H1 (cell line): ENCODE results near the gene MSANTD2. TPM values are rescaled to one million over a fixed set of nuclear protein-coding genes. Genes with fewer than 3 reads are reported as not detected.
A peak's percentile ranks its signal among the peaks of the same experiment; 100 is the strongest.

Experiments
- CTCF ChIA-PET: fragments of 300-600 bp; sonication (Branson Sonifier 250); formaldehyde crosslinking; loops from one replicate; lab custom pipeline; 2021; ENCODE audit not compliant: partially characterized antibody; lab: Charles Lee
- POLR2A ChIA-PET: fragments of 300-600 bp; sonication (Branson Sonifier 250); formaldehyde crosslinking; loops from one replicate; lab custom pipeline; 2021; ENCODE audit warnings: inconsistent platforms; ENCODE audit not compliant: partially characterized antibody; lab: Charles Lee
- DNase-seq, 2 experiments: peaks; one replicate each; pipeline versions ENCODE4 v3.0.0 to v3.0.0-alpha.2; 2010 to 2022; ENCODE audit warnings: low spot score in 2 of 2, low read depth in 1 of 2, mixed read lengths in 1 of 2
- FAIRE-seq: peaks from 2 replicates; lab custom pipeline; 2011; peaks lifted over from hg19 to GRCh38; lab: Jason Lieb, UNC
- H2AFZ ChIP-seq: 2 replicates; pipeline ENCODE4 v1.8.1; 2012; ENCODE audit warnings: low read length, inconsistent platforms
- H2AK5ac ChIP-seq: 2 replicates; pipeline ENCODE4 v1.6.1; 2013; ENCODE audit warnings: low read depth, low read length
- H2BK120ac ChIP-seq: replicated peaks from 2 replicates; pipeline ENCODE3; 2013; ENCODE audit warnings: low read depth, low read length, inconsistent platforms
- H2BK12ac ChIP-seq: 2 replicates; pipeline ENCODE4 v1.6.1; 2013; ENCODE audit warnings: low read depth, low read length
- H2BK15ac ChIP-seq: 2 replicates; pipeline ENCODE4 v1.6.1; 2013; ENCODE audit warnings: low read length
- H2BK20ac ChIP-seq: 2 replicates; pipeline ENCODE4 v1.6.1; 2013; ENCODE audit warnings: low read length
- H2BK5ac ChIP-seq: 2 replicates; pipeline ENCODE4 v1.6.1; 2013; ENCODE audit warnings: low read depth, low read length
- H3K14ac ChIP-seq: 2 replicates; pipeline ENCODE4 v1.6.1; 2013; ENCODE audit warnings: inconsistent platforms; ENCODE audit not compliant: insufficient read length
- H3K18ac ChIP-seq: 2 replicates; pipeline ENCODE4 v1.6.1; 2013; ENCODE audit warnings: low read length; ENCODE audit errors: extremely low read depth
- H3K23ac ChIP-seq: 2 replicates; pipeline ENCODE4 v1.6.1; 2013; ENCODE audit warnings: inconsistent platforms; ENCODE audit not compliant: insufficient read length
- H3K23me2 ChIP-seq: 2 replicates; pipeline ENCODE4 v1.6.1; 2013; ENCODE audit warnings: low read depth, low read length
- H3K27ac ChIP-seq: 2 replicates; pipeline ENCODE4 v1.6.1; 2011; ENCODE audit warnings: low read depth, low read length, inconsistent platforms
- H3K27me3 ChIP-seq, 4 experiments: replicated peaks in 1 of 4; 1 replicate in 1 of 4; 2 replicates in 3 of 4; pipeline versions ENCODE4 v1.6.1 to v1.8.1; 2011 to 2013; ENCODE audit warnings: low read length in 3 of 4, mild to moderate bottlenecking in 3 of 4, inconsistent platforms in 2 of 4, mixed read lengths in 2 of 4, moderate library complexity in 1 of 4; ENCODE audit not compliant: control insufficient read depth in 3 of 4, insufficient read depth in 3 of 4; ENCODE audit errors: extremely low read depth in 1 of 4
- H3K36me3 ChIP-seq, 4 experiments: 2 replicates each; pipeline versions ENCODE4 v1.6.1 to v1.8.1; 2011 to 2013; ENCODE audit warnings: mild to moderate bottlenecking in 4 of 4, low read length in 3 of 4, moderate library complexity in 2 of 4, control low read depth in 1 of 4, inconsistent platforms in 1 of 4; ENCODE audit not compliant: insufficient read depth in 4 of 4, control insufficient read depth in 2 of 4
- H3K4ac ChIP-seq: replicated peaks from 2 replicates; pipeline ENCODE3; 2013; ENCODE audit warnings: low read length, low read depth, mixed read lengths, inconsistent platforms; ENCODE audit not compliant: insufficient read length
- H3K4me1 ChIP-seq, 4 experiments: replicated peaks in 1 of 4; 1 replicate in 1 of 4; 2 replicates in 3 of 4; pipeline versions ENCODE4 v1.6.1 to v1.8.1; 2011 to 2013; ENCODE audit warnings: low read length in 3 of 4, inconsistent platforms in 2 of 4, mixed read lengths in 1 of 4; ENCODE audit not compliant: insufficient read depth in 4 of 4, control insufficient read depth in 3 of 4
- H3K4me2 ChIP-seq, 2 experiments: 2 replicates each; pipeline versions ENCODE4 v1.6.1 to v1.8.1; 2011 to 2013; ENCODE audit warnings: low read depth in 2 of 2, low read length in 2 of 2, control low read depth in 1 of 2, inconsistent platforms in 1 of 2, mild to moderate bottlenecking in 1 of 2; ENCODE audit not compliant: insufficient read depth in 1 of 2
- H3K4me3 ChIP-seq, 4 experiments: fragments of 200-600, 300-600 bp in 1 of 4; sonication (generic), shearing (Covaris generic), sonication (Bioruptor Twin) in 1 of 4; 2 replicates each; pipeline versions ENCODE4 v1.5.1 to v1.8.1; 2011 to 2016; ENCODE audit warnings: low read length in 4 of 4, low read depth in 3 of 4, control low read depth in 2 of 4, inconsistent platforms in 2 of 4, mild to moderate bottlenecking in 2 of 4, mixed read lengths in 1 of 4, moderate library complexity in 1 of 4; ENCODE audit not compliant: insufficient read depth in 2 of 4; ENCODE audit errors: extremely low read depth in 1 of 4
- H3K56ac ChIP-seq: replicated peaks from 2 replicates; pipeline ENCODE3; 2013; ENCODE audit warnings: low read depth, mild to moderate bottlenecking, mixed read lengths, low read length, inconsistent platforms; ENCODE audit not compliant: insufficient read length
- H3K79me1 ChIP-seq: 2 replicates; pipeline ENCODE4 v1.6.1; 2013; ENCODE audit warnings: low read depth, low read length, control low read depth
- H3K79me2 ChIP-seq, 2 experiments: 2 replicates each; pipeline versions ENCODE4 v1.6.1 to v1.8.1; 2012 to 2013; ENCODE audit warnings: low read length in 2 of 2, mild to moderate bottlenecking in 2 of 2, inconsistent platforms in 1 of 2; ENCODE audit not compliant: insufficient read depth in 2 of 2, control insufficient read depth in 1 of 2
- H3K9ac ChIP-seq, 4 experiments: replicated peaks in 1 of 4; 1 replicate in 1 of 4; 2 replicates in 3 of 4; pipeline versions ENCODE4 v1.6.1 to v1.8.1; 2011 to 2013; ENCODE audit warnings: low read depth in 3 of 4, low read length in 3 of 4, control low read depth in 2 of 4, mild to moderate bottlenecking in 2 of 4, moderate library complexity in 2 of 4, inconsistent platforms in 1 of 4; ENCODE audit errors: extremely low read depth in 1 of 4
- H3K9me3 ChIP-seq, 2 experiments: 2 replicates each; pipeline versions ENCODE4 v1.6.1 to v1.8.1; 2012 to 2013; ENCODE audit warnings: mild to moderate bottlenecking in 2 of 2, moderate library complexity in 2 of 2, control low read depth in 1 of 2, inconsistent platforms in 1 of 2, low read depth in 1 of 2, low read length in 1 of 2, mixed read lengths in 1 of 2; ENCODE audit not compliant: insufficient read depth in 2 of 2
- H4K20me1 ChIP-seq, 2 experiments: replicated peaks in 1 of 2; 2 replicates each; pipeline versions ENCODE3 to v1.8.1; 2011 to 2013; ENCODE audit warnings: inconsistent platforms in 2 of 2, low read length in 2 of 2, mild to moderate bottlenecking in 1 of 2; ENCODE audit not compliant: insufficient read depth in 2 of 2, control insufficient read depth in 1 of 2
- H4K5ac ChIP-seq: 2 replicates; pipeline ENCODE4 v1.6.1; 2013; ENCODE audit warnings: low read length, low read depth, mixed read lengths, inconsistent platforms; ENCODE audit not compliant: insufficient read length
- H4K8ac ChIP-seq: 2 replicates; pipeline ENCODE4 v1.8.0; 2013; ENCODE audit warnings: mild to moderate bottlenecking, moderate library complexity, low read length, inconsistent platforms; ENCODE audit not compliant: insufficient read depth; ENCODE audit errors: extremely low read depth
- H4K91ac ChIP-seq: replicated peaks from 2 replicates; pipeline ENCODE3; 2013; ENCODE audit warnings: low read length, mixed read lengths, inconsistent platforms; ENCODE audit not compliant: insufficient read length
- CEBPB ChIP-seq: IDR thresholded peaks from 2 replicates; pipeline ENCODE4 v1.6.1; 2012; ENCODE audit warnings: low read depth, low read length
- SP2 ChIP-seq: IDR thresholded peaks from 2 replicates; pipeline ENCODE4 v1.6.1; 2012; ENCODE audit warnings: mild to moderate bottlenecking, low read length, inconsistent platforms
- WGBS, 2 experiments: shearing (Covaris generic) in 1 of 2; methylation state at CpG; one replicate each; pipeline versions ENCODE4 v1.1.6 to v1.1.7; 2013 to 2015; ENCODE audit warnings: low lambda C conversion rate in 2 of 2, mixed read lengths in 2 of 2, inconsistent platforms in 1 of 2, low coverage in 1 of 2, missing lambda C conversion rate in 1 of 2; ENCODE audit not compliant: insufficient replicate concordance in 2 of 2, insufficient coverage in 1 of 2, insufficient read length in 1 of 2; ENCODE audit errors: extremely low coverage in 1 of 2, missing lambda C conversion rate in 1 of 2; 5-methylcytosine and 5-hydroxymethylcytosine counted together
- polyA plus RNA-seq, 7 experiments: library from polyadenylated mRNA; depleted of rRNA in 3 of 7; stranded (reverse) in 5 of 7; unstranded in 2 of 7; fragments of >200 nt in 5 of 7; fragments of 200-250 nt in 2 of 7; gene quantifications; 1 replicate in 5 of 7; 2 replicates in 1 of 7; 4 replicates in 1 of 7; pipeline versions ENCODE4 v1.2.1 to v1.2.3, GENCODE V29; 2011 to 2013; ENCODE audit warnings: missing spikeins in 2 of 7, mixed read lengths in 2 of 7
- total RNA-seq: library from RNA; stranded (reverse); fragmentation: NEBNext Ultra II Directional; extraction: Animal tissue kit (Norgen Biotek cat#: 25700); gene quantifications from 2 replicates; pipeline ENCODE4 v1.2.1, GENCODE V29; 2021

MSANTD2 gene
- total and polyA plus RNA-seq, 2 of the 8 experiments (the other 6 are each of a cell fraction or from before 2014, with no cell fraction given): 8.2 to 15.9 TPM

- Histone ChIP-seq H3K9ac (no peak overlapping the region), H4K8ac (no peak overlapping the region), H2BK120ac (no peak overlapping the region), H2AK5ac (no peak overlapping the region), H3K4me1 (peaks cover 8 to 15% (median 10%) of the 10 kb centered on the region in 4 experiments), H3K23ac (no peak overlapping the region), H3K27me3 (peaks cover 0 to 22% (median 15%) of the 10 kb centered on the region in 4 experiments; a peak in 5 of 7 replicates), H2BK12ac (no peak overlapping the region), H3K9me3 (no peaks in the 10 kb centered on the region), H3K14ac (no peak overlapping the region), H3K36me3 (no peaks in the 10 kb centered on the region), H4K20me1 (peaks cover 0 to 2% of the 10 kb centered on the region in 2 experiments), H3K27ac (no peak overlapping the region), H3K4me2 (no peak overlapping the region), H3K79me2 (no peaks in the 10 kb centered on the region), H3K4me3 (no peak overlapping the region), H3K79me1 (no peaks in the 10 kb centered on the region), H2AFZ (no peak overlapping the region), H2BK20ac (no peak overlapping the region), H4K5ac (no peak overlapping the region), H2BK5ac (no peak overlapping the region), H4K91ac (no peak overlapping the region), H2BK15ac (no peak overlapping the region), H3K23me2 (no peaks in the 10 kb centered on the region; the same call in 1 of the 2 replicates), H3K4ac (no peak overlapping the region), H3K18ac (no peak overlapping the region), H3K56ac (no peak overlapping the region)
- ChIA-PET CTCF (interaction anchor here (1.2 kb wide), 1 partner anchor 139 kb away, joined by 3 read pairs; no protein-coding TSS in a partner anchor), POLR2A (no interaction called here)
- FAIRE-seq (no peak), DNase-seq (no peak)
- no peak for TF ChIP-seq SP2
- peak; percentile 45; the same call in 1 of the 2 replicates for TF ChIP-seq CEBPB
- WGBS, 2 experiments: 73% methylated on average over 4 of the region's 4 CpGs; no CpG with 5 or more reads in 1 of the 2 experiments
Observed at GRCh38 chr11:124727474-124727873, 72.7 kb downstream of the MSANTD2 start.
